Panc1 (cell line): ENCODE data around the gene VTI1A. TPM values are rescaled to one million over a fixed set of nuclear protein-coding genes. Genes with fewer than 3 reads are reported as not detected.

ENCODE experiments used
- ATAC-seq: fragments of 200-7000 bp; cut with Tn5 transposase; 2 replicates; pipeline ENCODE4 v1.9.1; 2020; ENCODE audit warnings: mild to moderate bottlenecking, moderate library complexity
- BruUV-seq: library from RNA; stranded (reverse); fragments of 400-500 nt; replicated peaks from 2 replicates; lab custom pipeline; 2021; lab: Mats Ljungman, UMichigan
- CTCF ChIA-PET: fragments of 300-600 bp; sonication (Branson Sonifier 250); formaldehyde crosslinking; loops from one replicate; lab custom pipeline; 2022; ENCODE audit warnings: antibody characterized with exemption; lab: Charles Lee
- POLR2A ChIA-PET: fragments of 300-600 bp; sonication (Branson Sonifier 250); formaldehyde crosslinking; loops from one replicate; lab custom pipeline; 2022; ENCODE audit warnings: antibody characterized with exemption; lab: Charles Lee
- DNase-seq: peaks from one replicate; pipeline ENCODE4 v3.0.0-alpha.2; 2010; ENCODE audit warnings: low read depth, low spot score
- H3K27ac ChIP-seq: 2 replicates; pipeline ENCODE4 v1.5.1; 2011; ENCODE audit warnings: mild to moderate bottlenecking, low read length, inconsistent platforms
- H3K27me3 ChIP-seq: fragments of 200-500 bp; sonication (Bioruptor generic); 2 replicates; pipeline ENCODE4 v1.6.0; 2014; ENCODE audit warnings: low read length, inconsistent platforms; ENCODE audit not compliant: control insufficient read depth, insufficient read depth
- H3K36me3 ChIP-seq: fragments of 200-500 bp; sonication (Bioruptor generic); 2 replicates; pipeline ENCODE4 v1.5.1; 2014; ENCODE audit warnings: inconsistent platforms, mild to moderate bottlenecking, low read length, moderate library complexity; ENCODE audit not compliant: control insufficient read depth, insufficient read depth
- H3K4me1 ChIP-seq: 2 replicates; pipeline ENCODE4 v1.5.1; 2011; ENCODE audit warnings: inconsistent platforms, mild to moderate bottlenecking, low read length, moderate library complexity; ENCODE audit not compliant: control insufficient read depth, insufficient read depth
- H3K4me3 ChIP-seq, 2 experiments: 2 replicates each; pipeline ENCODE4 v1.5.1; 2011 to 2012; ENCODE audit warnings: low read depth in 2 of 2, low read length in 2 of 2, mild to moderate bottlenecking in 2 of 2, inconsistent platforms in 1 of 2, moderate library complexity in 1 of 2
- H3K9me3 ChIP-seq: fragments of 200-500 bp; sonication (Bioruptor generic); 2 replicates; pipeline ENCODE4 v1.5.1; 2014; ENCODE audit warnings: low read depth, mild to moderate bottlenecking, inconsistent platforms, low read length, moderate library complexity; ENCODE audit not compliant: control insufficient read depth, insufficient read depth
- CTCF ChIP-seq: fragments of 450-650 bp; IDR thresholded peaks from 2 replicates; pipeline ENCODE4 v1.5.1; 2017; ENCODE audit warnings: mild to moderate bottlenecking
- POLR2AphosphoS5 ChIP-seq: IDR thresholded peaks from 2 replicates; pipeline ENCODE4 v1.6.1; 2012; ENCODE audit warnings: mild to moderate bottlenecking, low read depth, low read length, moderate library complexity
- REST ChIP-seq, 2 experiments: IDR thresholded peaks; 2 replicates each; pipeline ENCODE4 v1.6.1; 2011 to 2012; ENCODE audit warnings: low read depth in 2 of 2, control low read depth in 1 of 2, low read length in 1 of 2, mild to moderate bottlenecking in 1 of 2, moderate library complexity in 1 of 2; ENCODE audit not compliant: insufficient read depth in 1 of 2
- SIN3A ChIP-seq: IDR thresholded peaks from 2 replicates; pipeline ENCODE4 v1.6.1; 2012; ENCODE audit warnings: low read depth, mild to moderate bottlenecking, low read length, moderate library complexity, borderline replicate concordance; ENCODE audit not compliant: insufficient read depth
- TCF7L2 ChIP-seq: IDR thresholded peaks from 2 replicates; pipeline ENCODE4 v1.6.1; 2011; ENCODE audit warnings: mild to moderate bottlenecking, low read depth, low read length, inconsistent platforms
- in situ Hi-C: cut with HindIII; loops from 2 replicates; pipeline ENCODE4 v1.10.0; 2016; ENCODE audit warnings: low sequenced_read_pairs, low pct_unique_long_range_greater_than_20kb
- intact Hi-C: fragments of 100-400 bp; cut with micrococcal nuclease; formaldehyde crosslinking; loops from one replicate; pipeline ENCODE4 v1.10.0; 2022; ENCODE audit not compliant: unreplicated experiment
- total RNA-seq: library from RNA; stranded (reverse); gene quantifications from one replicate; pipeline ENCODE4 v1.2.1, GENCODE V29; 2021; ENCODE audit not compliant: unreplicated experiment

Gene VTI1A
- total RNA-seq, 1 experiment from 2014 or later, result 36.3 TPM

GRCh38 chr10:112848228-112848627 lies 401.2 kb downstream of the VTI1A start:
- POLR2A ChIA-PET, result no interaction called here
- DNase-seq (no peak), ATAC-seq (no peak)
- no peaks in the 10 kb centered on the region for H3K36me3 ChIP-seq
- no peaks in the 10 kb centered on the region for H3K4me1 ChIP-seq
- in situ Hi-C loops, result no loop called here
- no peaks in the 10 kb centered on the region for H3K27me3 ChIP-seq
- H3K27ac ChIP-seq, result no peak overlapping the region
- intact Hi-C loops, result no loop called here
- CTCF ChIA-PET, result no interaction called here
- H3K9me3 ChIP-seq, result peaks cover 12% of the 10 kb centered on the region
- TF ChIP-seq POLR2AphosphoS5 (no peak), SIN3A (no peak), REST (IDR thresholded peaks at IDR 0.05; ENCODE audit: insufficient read depth in 1 of 2, low read depth in 2 of 2, low read length in 1 of 2) (no peak)
- no peak overlapping the region for H3K4me3 ChIP-seq
- no TSS peak for BruUV-seq

- Histone ChIP-seq H3K4me1 (no peaks in the 10 kb centered on the region), H3K27ac (no peak overlapping the region), H3K27me3 (no peaks in the 10 kb centered on the region), H3K4me3 (no peak overlapping the region), H3K9me3 (peaks cover 12% of the 10 kb centered on the region), H3K36me3 (no peaks in the 10 kb centered on the region)
- ChIA-PET CTCF (no interaction called here), POLR2A (no interaction called here)
- intact Hi-C loops (no loop called here), in situ Hi-C loops (no loop called here)
- TF ChIP-seq REST (IDR thresholded peaks at IDR 0.05; ENCODE audit: insufficient read depth in 1 of 2, low read depth in 2 of 2, low read length in 1 of 2) (no peak), SIN3A (no peak), TCF7L2 (no peak), CTCF (no peak), POLR2AphosphoS5 (no peak)
- ATAC-seq (no peak), DNase-seq (no peak)
- no TSS peak for BruUV-seq
These were observed 401.9 kb downstream of the VTI1A start for GRCh38 chr10:112848868-112849430.
